ENCODE data around the gene RECQL5.
"Not testable (repeated sequence)": the region's sequence is repeated elsewhere in the genome, so short reads cannot be mapped to it uniquely, and the experiment has no call there.

Gene RECQL5

GRCh38 chr17:75652341-75652740 is 14.6 kb downstream of the RECQL5 start:
- intact Hi-C loops (cut with DNase I): no loop called here
- DNase-seq: peak in 2 of 10 donors; percentile 39 to 51

DNA sequence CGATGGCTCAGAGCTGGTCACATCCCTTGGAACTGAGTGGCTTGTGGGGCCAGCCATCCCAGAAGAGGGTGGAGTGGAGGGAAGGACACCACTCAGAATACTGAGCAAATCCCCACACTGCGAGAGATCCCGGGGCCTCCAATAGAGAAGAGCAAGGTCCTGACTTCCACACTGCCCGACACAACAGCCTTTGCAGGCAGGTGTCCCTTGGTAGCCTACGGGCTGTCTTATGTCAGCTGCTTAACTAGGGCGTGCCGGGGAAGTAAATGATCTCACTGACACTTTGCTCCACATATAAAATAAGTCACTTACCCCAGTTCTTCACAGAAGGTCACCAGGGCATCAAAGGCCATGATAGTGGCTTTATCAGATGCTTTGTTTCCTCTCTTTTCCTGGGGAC is 16.1 kb downstream of the RECQL5 start:
- intact Hi-C loops (cut with DNase I): no loop called here

DNA sequence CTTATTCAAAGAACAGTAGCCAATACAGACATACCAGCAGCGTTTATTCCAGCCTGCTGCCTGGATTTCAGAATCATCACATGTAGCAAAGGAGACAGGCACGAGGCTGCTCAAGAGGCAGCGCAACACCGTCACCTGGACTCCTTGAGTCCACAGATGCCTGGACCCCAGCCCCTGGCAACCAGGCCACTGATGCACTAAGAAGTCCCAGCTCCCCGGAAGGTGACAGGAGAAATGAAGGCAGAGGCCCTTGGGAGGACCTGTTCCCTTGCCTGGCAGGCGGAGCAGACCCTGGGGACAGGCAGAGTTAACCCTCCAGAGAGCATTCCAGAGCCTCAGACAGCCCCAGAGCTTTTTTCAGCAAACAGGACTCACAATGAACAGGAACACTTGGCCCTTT is 17.3 kb downstream of the RECQL5 start:
- DNase-seq: peak in 2 of 10 donors; percentile 22 to 24
- intact Hi-C loops (cut with DNase I): no loop called here

More for the DNA sequence above, 16.1 kb downstream of the RECQL5 start:
- peak in 1 of 10 donors; percentile 27 for DNase-seq

DNA sequence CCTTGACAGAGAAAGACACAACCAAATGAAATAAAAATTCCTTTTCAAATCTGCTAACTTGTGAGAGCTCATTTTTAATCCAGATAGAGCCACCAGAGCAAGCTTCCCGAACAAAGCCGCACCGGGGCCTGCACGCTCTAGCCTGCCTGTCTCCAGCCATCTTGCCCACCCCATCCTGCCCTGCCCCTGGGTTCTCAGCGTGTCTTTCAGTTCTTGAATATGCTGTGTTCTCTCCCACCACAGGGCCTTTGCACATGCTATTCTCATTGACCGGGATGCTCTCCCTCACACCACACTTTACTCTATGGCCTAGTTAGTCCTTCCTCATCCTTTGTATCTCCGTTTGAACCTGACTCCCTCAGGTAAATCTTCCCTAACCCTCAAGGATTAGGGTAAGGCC is 19.0 kb downstream of the RECQL5 start:
- DNase-seq: peak in 3 of 10 donors; percentile 31 to 54 (median 35)
- intact Hi-C loops (cut with DNase I): no loop called here

DNA sequence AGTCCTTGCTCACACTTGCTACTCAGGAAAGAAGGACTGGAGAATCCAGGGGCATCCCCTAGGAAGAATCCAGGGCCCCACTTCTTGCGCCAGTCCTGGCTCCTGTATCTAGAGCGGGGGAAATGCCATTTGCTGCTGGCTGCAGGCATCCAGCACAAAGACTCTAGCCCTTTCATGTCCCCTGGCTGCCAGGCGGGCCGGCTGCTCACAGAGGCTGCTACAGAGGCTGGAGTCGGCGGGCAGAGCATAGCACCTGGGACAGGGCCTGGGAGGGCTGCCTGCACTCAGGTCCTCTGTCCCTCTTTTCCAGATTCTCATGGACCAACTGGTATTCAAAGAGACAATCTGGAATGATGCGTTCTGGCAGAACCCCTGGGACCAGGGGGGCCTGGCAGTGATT is 19.9 kb downstream of the RECQL5 start:
- DNase-seq: peak in 3 of 10 donors; percentile 54 to 83 (median 70)
- intact Hi-C loops (cut with DNase I): no loop called here

GRCh38 chr17:75646638-75646992 is 20.3 kb downstream of the RECQL5 start:
- peak in 2 of 10 donors; percentile 2 to 19 for DNase-seq
- intact Hi-C loops (cut with DNase I): no loop called here

DNA sequence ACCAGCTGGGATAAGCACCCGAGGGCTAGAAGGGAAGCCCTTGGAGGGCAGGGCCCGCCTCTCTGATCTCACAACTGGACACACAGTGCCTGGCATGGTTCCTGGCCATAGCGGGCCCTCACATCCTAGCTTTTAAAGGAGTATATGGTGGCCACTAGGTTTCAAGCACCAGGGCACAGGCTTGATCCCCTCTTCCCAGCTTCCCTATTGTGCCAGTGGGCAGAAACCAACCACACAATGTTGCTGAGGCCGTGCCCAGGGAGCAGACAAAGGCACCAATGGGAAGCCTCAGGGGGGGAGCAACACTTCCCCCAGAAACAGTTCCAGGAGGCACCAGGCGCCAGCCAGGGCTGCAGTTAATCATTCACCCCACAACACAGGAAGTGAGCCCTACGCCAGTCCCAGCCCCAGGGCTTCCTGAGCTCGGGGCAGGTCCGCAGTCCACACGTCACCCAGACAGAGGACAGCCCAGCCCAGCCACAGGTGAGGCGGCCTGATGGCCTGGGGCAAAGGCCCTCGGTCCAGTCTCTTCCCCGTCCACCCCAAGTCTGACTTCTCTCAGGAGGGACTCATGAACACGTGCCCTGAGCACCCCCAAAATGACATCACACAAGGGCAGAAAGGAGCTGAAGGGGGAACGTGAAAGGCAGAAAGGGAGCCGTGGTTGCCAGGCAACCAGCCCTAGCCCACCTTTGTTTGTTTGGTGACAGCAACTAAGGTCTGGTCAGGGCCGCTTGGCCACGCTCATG is 20.9 kb downstream of the RECQL5 start:
- DNase-seq: peak; percentile 64 to 97 (median 82)
- intact Hi-C loops (cut with DNase I): no loop called here

DNA sequence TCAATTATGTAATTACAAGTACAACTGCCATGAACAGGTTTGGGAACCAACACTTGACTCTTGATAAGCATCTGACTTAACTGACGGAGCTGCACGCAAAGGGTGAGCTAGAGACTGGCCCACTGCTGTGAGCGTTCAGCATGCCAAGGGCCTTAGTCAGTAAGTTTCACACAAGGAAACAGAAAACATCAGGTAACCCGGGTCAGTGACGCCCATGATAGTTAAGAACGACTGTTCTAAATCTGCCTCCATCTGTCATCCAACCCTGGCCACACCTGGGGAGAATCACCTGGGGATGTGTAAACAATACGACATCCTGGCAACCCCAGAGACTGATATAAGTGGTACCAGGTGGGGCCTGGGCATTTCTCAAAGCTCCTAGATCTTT is 21.5 kb downstream of the RECQL5 start:
- intact Hi-C loops (cut with DNase I): no loop called here

DNA sequence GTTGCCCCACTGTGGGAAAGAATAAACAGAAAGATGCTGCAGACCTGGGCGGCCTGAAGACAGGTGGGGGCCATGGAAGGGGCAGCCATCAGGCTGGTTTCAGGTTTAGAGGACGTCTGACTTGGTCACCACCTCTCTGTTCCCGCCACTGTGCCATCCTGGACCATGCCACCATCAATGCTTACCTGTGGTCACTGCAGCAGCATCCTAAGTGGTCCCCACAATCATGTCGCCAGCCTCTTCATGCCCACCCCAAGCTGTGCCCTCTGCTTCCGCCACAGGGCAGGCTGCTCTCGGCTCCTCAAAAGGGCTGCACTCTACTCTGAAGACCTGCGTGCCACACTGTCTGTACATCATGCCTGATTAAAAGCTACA is 23.3 kb downstream of the RECQL5 start:
- intact Hi-C loops (cut with DNase I): no loop called here
- peak in 2 of 10 donors; percentile 64 to 67 for DNase-seq

More for the DNA sequence above, 21.5 kb downstream of the RECQL5 start:
- DNase-seq: peak in 2 of 10 donors; percentile 14 to 15

DNA sequence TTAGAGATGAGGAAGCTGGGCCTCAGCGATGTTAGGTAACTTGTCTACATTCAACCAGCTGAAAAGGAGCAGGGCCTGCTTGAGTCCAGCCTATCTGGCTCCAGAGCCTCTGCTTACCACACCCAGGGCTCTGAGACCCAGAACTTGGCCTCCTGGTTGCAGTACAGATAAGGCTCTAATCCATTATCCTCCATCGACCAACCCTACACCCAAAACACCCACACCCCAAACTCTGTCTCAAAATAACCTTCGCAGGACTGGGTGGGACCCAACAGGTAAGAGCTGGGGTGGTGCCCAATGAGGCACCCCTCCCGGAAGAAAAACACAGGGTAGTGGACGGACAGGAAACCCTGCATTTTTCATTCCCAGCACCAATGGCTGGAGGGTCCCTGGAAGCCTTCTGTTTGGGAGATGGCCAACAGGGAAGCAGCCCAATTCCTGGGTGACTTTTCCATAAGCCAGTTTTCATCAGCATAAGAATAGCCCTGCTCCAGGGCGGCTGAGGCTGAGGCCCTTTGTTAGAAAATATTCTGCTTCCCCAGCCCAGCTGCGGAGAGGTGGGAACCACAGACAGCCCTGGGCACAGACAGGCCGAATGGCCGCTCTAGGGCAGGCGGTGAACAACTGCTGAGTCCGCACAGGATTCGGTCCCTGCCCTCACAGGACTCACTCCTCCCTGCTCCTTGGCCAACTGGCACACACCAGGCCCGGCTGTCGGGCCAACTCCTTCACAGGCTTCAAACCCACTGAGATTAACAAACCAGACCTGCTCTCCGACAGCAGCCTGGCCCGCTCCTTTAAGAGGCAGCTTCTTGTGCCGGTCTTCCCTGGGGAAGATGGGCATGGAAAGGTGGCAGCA is 23.9 kb downstream of the RECQL5 start:
- intact Hi-C loops (cut with DNase I): no loop called here
- DNase-seq: peak in 3 of 10 donors; percentile 68 to 84 (median 82)

- intact Hi-C loops (cut with DNase I): no loop called here
- DNase-seq: peak in 2 of 10 donors; percentile 59 to 80
Observed at GRCh38 chr17:75642182-75642783, 24.7 kb downstream of the RECQL5 start.

GRCh38 chr17:75641343-75641742 is 25.6 kb downstream of the RECQL5 start:
- peak in 3 of 10 donors; percentile 63 to 82 (median 73) for DNase-seq
- intact Hi-C loops (cut with DNase I): no loop called here

- intact Hi-C loops (cut with DNase I): no loop called here
Observed at GRCh38 chr17:75640556-75641119, 26.3 kb downstream of the RECQL5 start.

GRCh38 chr17:75639771-75640555 is 27.0 kb downstream of the RECQL5 start:
- intact Hi-C loops (cut with DNase I): no loop called here
- peak in 3 of 10 donors; percentile 58 to 78 (median 77) for DNase-seq

More at GRCh38 chr17:75640556-75641119, 26.3 kb downstream of the RECQL5 start:
- DNase-seq: peak in 3 of 10 donors; percentile 65 to 80 (median 73)

GRCh38 chr17:75639327-75639726 is 27.6 kb downstream of the RECQL5 start:
- intact Hi-C loops (cut with DNase I): no loop called here
- no peak for DNase-seq

- peak in 3 of 10 donors; percentile 63 to 86 (median 71) for DNase-seq
- intact Hi-C loops (cut with DNase I): no loop called here
Observed at GRCh38 chr17:75638893-75639292, 28.1 kb downstream of the RECQL5 start.

GRCh38 chr17:75638039-75638438 is 28.9 kb downstream of the RECQL5 start:
- intact Hi-C loops (cut with DNase I); DNase-seq: not testable (repeated sequence)

GRCh38 chr17:75637551-75637950 is 29.4 kb downstream of the RECQL5 start:
- intact Hi-C loops (cut with DNase I): no loop called here
- peak in 2 of 10 donors; percentile 49 to 72 for DNase-seq

DNA sequence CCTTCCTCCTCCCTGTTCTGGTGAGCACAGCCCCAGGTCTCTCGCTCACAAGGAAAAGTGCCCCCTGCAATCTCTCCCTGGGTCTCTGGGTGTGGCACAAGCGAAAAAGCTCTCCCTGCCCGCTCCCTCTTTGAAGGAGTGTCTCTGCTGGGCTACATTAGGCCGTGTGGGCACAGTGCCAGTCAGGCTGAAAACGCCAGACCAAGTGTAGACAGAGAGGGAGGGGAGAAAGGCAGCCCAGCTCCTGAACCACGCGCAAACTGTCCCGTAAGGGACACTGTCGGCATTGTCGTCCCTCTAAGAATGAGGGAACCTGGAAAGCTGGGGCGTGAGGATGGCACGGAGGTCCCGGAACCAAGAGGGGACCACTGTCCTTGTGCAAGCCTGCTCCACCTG is 29.8 kb downstream of the RECQL5 start:
- peak in 7 of 10 donors; percentile 32 to 91 (median 71) for DNase-seq
- intact Hi-C loops (cut with DNase I): no loop called here

All from posterior cingulate gyrus (tissue), 11 donors.